ENCODE measurements around the gene ARHGAP18.

Gene ARHGAP18

GRCh38 chr6:129701721-129702455 lies 8.1 kb downstream of the ARHGAP18 start:
- Histone ChIP-seq H3K4me2 (ENCODE audit: low read length) (peak overlapping the region; percentile 46), H3K36me3 (ENCODE audit: insufficient read depth, low read length) (peaks cover 17% of the 10 kb centered on the region), H3K9ac (ENCODE audit: low read depth, low read length) (peak overlapping the region; percentile 81), H3K27me3 (ENCODE audit: control insufficient read depth, insufficient read depth, low read length) (no peaks in the 10 kb centered on the region), H3K4me3 (ENCODE audit: low read length) (peak overlapping the region; percentile 38), H3K9me3 (replicated peaks; ENCODE audit: low read length) (no peaks in the 10 kb centered on the region), H3K4me1 (ENCODE audit: control insufficient read depth, insufficient read depth, low read length) (peaks cover 57% of the 10 kb centered on the region)

- Histone ChIP-seq H3K4me3 (ENCODE audit: low read length) (peak overlapping the region; percentile 25), H3K9ac (ENCODE audit: low read depth, low read length) (peak overlapping the region; percentile 81), H3K4me1 (ENCODE audit: control insufficient read depth, insufficient read depth, low read length) (peaks cover 65% of the 10 kb centered on the region), H3K9me3 (replicated peaks; ENCODE audit: low read length) (no peaks in the 10 kb centered on the region), H3K36me3 (ENCODE audit: insufficient read depth, low read length) (peaks cover 8% of the 10 kb centered on the region), H3K27me3 (ENCODE audit: control insufficient read depth, insufficient read depth, low read length) (no peaks in the 10 kb centered on the region), H3K4me2 (ENCODE audit: low read length) (peak overlapping the region; percentile 59)
These were observed 9.3 kb downstream of the ARHGAP18 start for GRCh38 chr6:129700666-129701065.

GRCh38 chr6:129699659-129700058 lies 10.3 kb downstream of the ARHGAP18 start:
- peaks cover 66% of the 10 kb centered on the region for H3K4me1 ChIP-seq (ENCODE audit: control insufficient read depth, insufficient read depth, low read length)

GRCh38 chr6:129698430-129698829 lies 11.5 kb downstream of the ARHGAP18 start:
- Histone ChIP-seq H3K9me3 (replicated peaks; ENCODE audit: low read length) (no peaks in the 10 kb centered on the region), H3K4me2 (ENCODE audit: low read length) (no peak overlapping the region), H3K9ac (ENCODE audit: low read depth, low read length) (no peak overlapping the region), H3K4me3 (ENCODE audit: low read length) (no peak overlapping the region), H3K36me3 (ENCODE audit: insufficient read depth, low read length) (peaks cover 10% of the 10 kb centered on the region), H3K27me3 (ENCODE audit: control insufficient read depth, insufficient read depth, low read length) (no peaks in the 10 kb centered on the region), H3K4me1 (ENCODE audit: control insufficient read depth, insufficient read depth, low read length) (peaks cover 71% of the 10 kb centered on the region)

More at GRCh38 chr6:129699659-129700058, 10.3 kb downstream of the ARHGAP18 start:
- Histone ChIP-seq H3K9me3 (replicated peaks; ENCODE audit: low read length) (no peaks in the 10 kb centered on the region), H3K4me2 (ENCODE audit: low read length) (peak overlapping the region; percentile 1), H3K27me3 (ENCODE audit: control insufficient read depth, insufficient read depth, low read length) (no peaks in the 10 kb centered on the region), H3K36me3 (ENCODE audit: insufficient read depth, low read length) (peaks cover 6% of the 10 kb centered on the region), H3K9ac (ENCODE audit: low read depth, low read length) (no peak overlapping the region), H3K4me3 (ENCODE audit: low read length) (no peak overlapping the region)

GRCh38 chr6:129697788-129698187 lies 12.2 kb downstream of the ARHGAP18 start:
- no peaks in the 10 kb centered on the region for H3K27me3 ChIP-seq (ENCODE audit: control insufficient read depth, insufficient read depth, low read length)
- H3K36me3 ChIP-seq (ENCODE audit: insufficient read depth, low read length), result peaks cover 5% of the 10 kb centered on the region
- no peaks in the 10 kb centered on the region for H3K9me3 ChIP-seq (replicated peaks; ENCODE audit: low read length)
- H3K4me1 ChIP-seq (ENCODE audit: control insufficient read depth, insufficient read depth, low read length), result peaks cover 71% of the 10 kb centered on the region
- H3K9ac ChIP-seq (ENCODE audit: low read depth, low read length), result no peak overlapping the region
- no peak overlapping the region for H3K4me2 ChIP-seq (ENCODE audit: low read length)
- no peak overlapping the region for H3K4me3 ChIP-seq (ENCODE audit: low read length)

GRCh38 chr6:129696843-129697242 lies 13.1 kb downstream of the ARHGAP18 start:
- no peak overlapping the region for H3K4me3 ChIP-seq (ENCODE audit: low read length)
- no peaks in the 10 kb centered on the region for H3K27me3 ChIP-seq (ENCODE audit: control insufficient read depth, insufficient read depth, low read length)
- no peak overlapping the region for H3K9ac ChIP-seq (ENCODE audit: low read depth, low read length)
- no peaks in the 10 kb centered on the region for H3K9me3 ChIP-seq (replicated peaks; ENCODE audit: low read length)
- H3K36me3 ChIP-seq (ENCODE audit: insufficient read depth, low read length), result peaks cover 4% of the 10 kb centered on the region
- H3K4me1 ChIP-seq (ENCODE audit: control insufficient read depth, insufficient read depth, low read length), result peaks cover 70% of the 10 kb centered on the region
- no peak overlapping the region for H3K4me2 ChIP-seq (ENCODE audit: low read length)

GRCh38 chr6:129696028-129696418 lies 14.0 kb downstream of the ARHGAP18 start:
- no peak overlapping the region for H3K4me2 ChIP-seq (ENCODE audit: low read length)
- no peaks in the 10 kb centered on the region for H3K9me3 ChIP-seq (replicated peaks; ENCODE audit: low read length)
- H3K36me3 ChIP-seq (ENCODE audit: insufficient read depth, low read length), result peaks cover 4% of the 10 kb centered on the region
- H3K4me3 ChIP-seq (ENCODE audit: low read length), result no peak overlapping the region
- peaks cover 69% of the 10 kb centered on the region for H3K4me1 ChIP-seq (ENCODE audit: control insufficient read depth, insufficient read depth, low read length)
- H3K9ac ChIP-seq (ENCODE audit: low read depth, low read length), result peak overlapping the region; percentile 32
- no peaks in the 10 kb centered on the region for H3K27me3 ChIP-seq (ENCODE audit: control insufficient read depth, insufficient read depth, low read length)

GRCh38 chr6:129695373-129696027 lies 14.5 kb downstream of the ARHGAP18 start:
- H3K4me2 ChIP-seq (ENCODE audit: low read length), result no peak overlapping the region
- H3K27me3 ChIP-seq (ENCODE audit: control insufficient read depth, insufficient read depth, low read length), result no peaks in the 10 kb centered on the region
- H3K36me3 ChIP-seq (ENCODE audit: insufficient read depth, low read length), result peaks cover 4% of the 10 kb centered on the region
- no peaks in the 10 kb centered on the region for H3K9me3 ChIP-seq (replicated peaks; ENCODE audit: low read length)
- H3K4me1 ChIP-seq (ENCODE audit: control insufficient read depth, insufficient read depth, low read length), result peaks cover 64% of the 10 kb centered on the region
- H3K9ac ChIP-seq (ENCODE audit: low read depth, low read length), result peak overlapping the region; percentile 32
- no peak overlapping the region for H3K4me3 ChIP-seq (ENCODE audit: low read length)

GRCh38 chr6:129694036-129694435 lies 15.9 kb downstream of the ARHGAP18 start:
- Histone ChIP-seq H3K9ac (ENCODE audit: low read depth, low read length) (no peak overlapping the region), H3K4me1 (ENCODE audit: control insufficient read depth, insufficient read depth, low read length) (peaks cover 66% of the 10 kb centered on the region), H3K27me3 (ENCODE audit: control insufficient read depth, insufficient read depth, low read length) (no peaks in the 10 kb centered on the region), H3K4me2 (ENCODE audit: low read length) (no peak overlapping the region), H3K9me3 (replicated peaks; ENCODE audit: low read length) (no peaks in the 10 kb centered on the region), H3K4me3 (ENCODE audit: low read length) (no peak overlapping the region), H3K36me3 (ENCODE audit: insufficient read depth, low read length) (peaks cover 4% of the 10 kb centered on the region)

GRCh38 chr6:129692467-129692866 lies 17.5 kb downstream of the ARHGAP18 start:
- H3K4me2 ChIP-seq (ENCODE audit: low read length), result no peak overlapping the region
- H3K9me3 ChIP-seq (replicated peaks; ENCODE audit: low read length), result no peaks in the 10 kb centered on the region
- peaks cover 68% of the 10 kb centered on the region for H3K4me1 ChIP-seq (ENCODE audit: control insufficient read depth, insufficient read depth, low read length)
- H3K27me3 ChIP-seq (ENCODE audit: control insufficient read depth, insufficient read depth, low read length), result no peaks in the 10 kb centered on the region
- H3K36me3 ChIP-seq (ENCODE audit: insufficient read depth, low read length), result peaks cover 4% of the 10 kb centered on the region
- no peak overlapping the region for H3K9ac ChIP-seq (ENCODE audit: low read depth, low read length)
- no peak overlapping the region for H3K4me3 ChIP-seq (ENCODE audit: low read length)

- H3K4me2 ChIP-seq (ENCODE audit: low read length), result no peak overlapping the region
- no peak overlapping the region for H3K9ac ChIP-seq (ENCODE audit: low read depth, low read length)
- H3K27me3 ChIP-seq (ENCODE audit: control insufficient read depth, insufficient read depth, low read length), result no peaks in the 10 kb centered on the region
- H3K36me3 ChIP-seq (ENCODE audit: insufficient read depth, low read length), result peaks cover 4% of the 10 kb centered on the region
- H3K9me3 ChIP-seq (replicated peaks; ENCODE audit: low read length), result no peaks in the 10 kb centered on the region
- H3K4me3 ChIP-seq (ENCODE audit: low read length), result no peak overlapping the region
- peaks cover 69% of the 10 kb centered on the region for H3K4me1 ChIP-seq (ENCODE audit: control insufficient read depth, insufficient read depth, low read length)
These were observed 18.3 kb downstream of the ARHGAP18 start for GRCh38 chr6:129691709-129692108.
